Activated CD4-positive, CD25-positive, alpha-beta regulatory T cell treated with anti-CD3 and anti-CD28 coated beads, Interleukin-2, amount 50 U/mL, for 24 hours (primary cell): ENCODE measurements around the gene LRIG1.

Experiments used
- ATAC-seq, 2 donors: fragments of 150-1000 bp; cut with Tn5 transposase; one replicate each; pipeline ENCODE4 v1.10.0; 2021; ENCODE audit warnings: mild to moderate bottlenecking in 1 of 2, moderate library complexity in 1 of 2

The LRIG1 gene

DNA sequence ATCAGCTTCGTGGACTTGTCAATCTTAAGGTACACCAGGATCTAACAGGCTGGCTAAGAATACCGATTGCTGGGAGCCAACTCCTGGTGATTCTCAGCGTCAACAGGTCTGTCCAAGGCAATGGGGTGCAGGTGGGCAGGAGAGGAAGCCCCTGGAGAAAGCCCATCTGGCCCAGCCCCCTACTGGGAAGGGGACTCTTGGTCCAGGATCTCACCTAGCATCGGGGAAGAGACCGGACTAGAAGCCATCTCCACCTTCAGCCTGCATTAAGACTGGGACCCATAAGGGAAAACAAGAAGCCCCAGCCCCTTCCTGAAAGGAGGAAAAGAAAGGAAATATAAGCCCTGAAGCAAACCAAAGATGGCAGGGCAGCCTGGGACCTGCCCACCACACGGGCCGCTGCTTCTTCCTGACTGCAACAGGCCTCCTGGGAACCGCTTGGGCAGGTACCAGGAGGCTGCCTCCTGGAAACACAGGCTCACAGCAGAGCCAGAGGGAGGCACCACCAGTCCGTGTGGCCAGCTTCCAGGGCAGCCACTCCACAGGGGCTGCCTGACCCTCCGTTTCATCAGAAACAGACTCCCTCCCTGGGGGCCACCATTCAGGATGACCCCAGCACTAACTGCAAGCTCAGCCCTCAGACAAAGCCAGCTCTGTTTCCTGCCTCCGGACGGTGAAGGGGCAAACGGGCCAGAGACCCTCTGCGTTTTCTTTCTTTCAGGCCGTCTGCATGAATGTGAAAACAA, 100.2 kb downstream of the LRIG1 start:
- no peak for ATAC-seq

DNA sequence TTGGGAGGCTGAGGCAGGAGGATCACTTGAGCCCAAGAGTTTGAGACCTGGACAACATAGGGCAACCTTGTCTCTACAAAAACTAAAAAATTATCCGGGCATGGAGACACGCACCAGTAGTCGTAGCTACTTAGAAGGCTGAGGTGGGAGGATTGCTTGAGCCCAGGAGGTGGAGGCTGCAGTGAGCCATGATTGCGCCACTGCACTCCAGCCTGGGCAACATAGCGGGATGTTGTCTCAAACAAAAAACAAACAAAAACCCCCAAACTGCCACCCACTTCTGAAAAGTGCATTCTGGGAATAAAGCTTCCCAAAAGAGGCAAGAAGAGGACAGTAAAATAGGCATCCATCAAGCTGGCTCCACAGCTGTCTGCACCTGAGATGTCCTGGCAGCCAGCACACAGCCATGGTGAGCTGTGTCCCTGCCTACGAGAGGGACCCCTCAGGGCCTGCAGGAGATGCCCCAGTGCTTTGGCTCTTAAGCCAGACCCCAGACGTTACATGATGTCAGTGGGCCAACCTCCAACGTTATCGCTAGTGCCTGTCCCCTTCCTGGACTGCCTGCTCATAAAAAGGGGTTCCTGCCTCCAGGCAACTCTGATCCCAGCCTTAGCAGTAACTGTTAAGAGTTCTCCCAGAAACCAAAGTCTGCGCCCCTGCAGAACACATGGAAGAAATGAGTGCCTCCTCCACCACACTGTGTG, 101.1 kb downstream of the LRIG1 start:
- ATAC-seq: no peak

DNA sequence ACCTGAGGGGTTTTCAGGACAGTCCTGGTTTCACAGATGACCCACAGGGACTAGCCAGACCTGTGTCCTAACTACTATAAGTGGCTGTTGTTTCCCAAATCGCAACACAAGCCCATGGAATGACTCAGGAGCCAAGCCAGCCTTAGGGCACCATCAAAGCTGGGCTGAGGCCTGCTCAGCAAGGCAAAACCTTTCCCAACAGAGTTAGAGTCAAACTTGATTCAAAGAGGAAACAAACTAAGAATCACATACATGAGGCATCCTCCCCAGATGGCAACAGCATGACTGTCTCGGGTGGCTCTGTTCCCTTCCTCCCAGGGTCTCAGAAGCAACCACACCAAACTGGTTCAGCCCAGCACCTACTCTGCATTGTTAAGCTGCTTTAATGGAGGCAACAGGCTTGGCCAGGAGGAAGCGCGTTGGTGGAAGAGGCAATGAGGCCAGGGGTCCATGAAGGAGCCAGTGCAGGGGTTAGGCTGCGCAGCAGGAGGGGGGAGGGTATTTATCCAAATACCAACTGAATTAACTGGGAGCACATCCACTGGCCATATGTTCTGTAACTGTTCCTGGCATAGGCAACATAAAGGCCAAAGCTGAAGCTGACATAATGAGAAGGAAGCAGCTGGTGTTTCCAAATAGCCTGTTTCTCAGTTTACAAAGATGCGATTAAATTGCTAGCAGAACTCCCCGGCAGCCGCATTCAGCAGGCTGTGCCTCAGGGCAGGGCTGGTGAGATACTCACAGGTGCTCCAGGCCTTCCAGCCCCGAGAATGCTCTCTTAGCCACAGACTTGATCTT, 102.4 kb downstream of the LRIG1 start:
- ATAC-seq: no peak

DNA sequence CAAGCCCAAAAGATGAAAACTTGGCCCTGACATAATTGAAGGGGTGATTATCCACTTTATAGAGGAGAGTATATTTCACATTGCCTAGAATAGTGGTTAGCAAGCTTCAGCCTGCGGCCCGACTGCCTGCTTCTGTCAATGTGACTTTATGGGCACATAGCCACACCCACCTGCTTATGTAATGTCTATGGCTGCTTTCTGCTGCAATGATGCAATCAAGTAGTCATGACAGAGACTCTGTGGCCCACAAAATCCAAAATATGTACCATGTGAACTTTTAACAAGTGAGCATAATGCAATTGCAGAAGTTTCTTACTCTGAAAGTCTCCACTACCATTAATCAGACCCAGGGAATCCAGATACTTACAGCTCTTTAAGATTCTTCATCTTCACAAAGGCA, 103.1 kb downstream of the LRIG1 start:
- no peak for ATAC-seq

DNA sequence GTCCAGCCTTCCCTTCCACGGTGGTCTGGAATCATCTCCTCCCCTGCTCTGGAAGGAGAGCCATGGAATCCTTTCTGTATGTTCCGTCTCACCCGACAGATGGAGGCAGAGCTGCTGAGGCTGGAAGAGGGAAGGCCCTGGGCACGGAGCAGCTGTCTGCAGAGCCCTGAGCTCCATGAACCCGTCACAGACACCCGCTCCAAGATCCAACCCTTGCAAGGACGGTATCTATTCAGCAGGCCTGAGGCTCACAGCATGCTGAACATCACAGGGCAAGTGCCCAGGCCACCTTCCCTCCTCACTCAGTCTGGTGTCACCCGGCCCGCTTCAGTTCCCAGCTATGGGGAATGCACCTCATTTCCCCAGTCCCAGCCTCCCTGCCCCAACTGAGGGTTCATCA, 103.9 kb downstream of the LRIG1 start:
- no peak for ATAC-seq

DNA sequence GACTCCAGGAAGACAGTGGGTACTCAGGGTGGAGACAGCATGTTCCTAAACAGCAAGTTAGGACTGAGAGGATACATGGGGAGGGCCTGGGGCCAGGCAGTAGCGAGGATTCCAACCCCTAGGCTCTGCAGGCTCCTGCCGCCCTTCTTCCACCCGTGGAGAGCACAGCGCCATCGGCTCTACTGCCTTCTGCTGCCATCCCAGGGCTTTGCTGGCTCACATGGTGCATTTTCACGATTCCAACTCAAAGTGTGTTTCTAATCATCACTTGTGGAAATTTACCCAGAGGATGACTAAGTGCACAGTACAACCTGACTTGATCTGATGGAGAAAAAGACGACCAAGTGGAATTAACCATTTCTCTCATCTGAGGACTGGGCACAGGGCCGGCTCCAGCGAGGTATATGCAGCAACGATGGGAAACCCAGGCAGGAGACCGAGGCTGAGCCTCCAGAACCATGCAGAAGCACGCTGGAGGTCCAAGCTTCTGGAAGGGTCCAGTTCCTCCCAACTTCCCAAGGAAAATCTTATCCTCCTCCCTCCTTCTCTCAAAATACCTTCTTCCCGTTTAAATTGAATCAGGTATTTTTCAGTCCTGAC, 104.6 kb downstream of the LRIG1 start:
- ATAC-seq: no peak

DNA sequence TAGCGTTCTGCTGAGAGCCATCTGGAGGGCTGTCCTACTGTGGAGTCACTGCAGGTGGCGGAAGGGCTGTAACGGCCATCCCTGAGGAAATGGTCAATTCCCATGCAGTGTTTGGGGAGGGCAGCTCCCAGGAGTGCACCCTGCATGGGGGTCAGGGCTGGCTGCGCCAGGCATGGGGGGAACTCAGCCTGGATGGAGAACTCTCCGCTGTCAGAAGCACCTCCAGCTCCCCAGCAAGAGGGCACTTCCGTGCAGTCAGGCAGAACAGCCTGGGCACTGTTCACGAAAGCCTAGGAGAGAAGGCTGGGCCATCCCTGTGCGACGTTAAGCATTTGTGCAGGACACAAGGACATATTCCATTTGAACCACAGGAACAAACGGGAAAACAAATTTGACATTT, 105.2 kb downstream of the LRIG1 start:
- ATAC-seq: no peak

DNA sequence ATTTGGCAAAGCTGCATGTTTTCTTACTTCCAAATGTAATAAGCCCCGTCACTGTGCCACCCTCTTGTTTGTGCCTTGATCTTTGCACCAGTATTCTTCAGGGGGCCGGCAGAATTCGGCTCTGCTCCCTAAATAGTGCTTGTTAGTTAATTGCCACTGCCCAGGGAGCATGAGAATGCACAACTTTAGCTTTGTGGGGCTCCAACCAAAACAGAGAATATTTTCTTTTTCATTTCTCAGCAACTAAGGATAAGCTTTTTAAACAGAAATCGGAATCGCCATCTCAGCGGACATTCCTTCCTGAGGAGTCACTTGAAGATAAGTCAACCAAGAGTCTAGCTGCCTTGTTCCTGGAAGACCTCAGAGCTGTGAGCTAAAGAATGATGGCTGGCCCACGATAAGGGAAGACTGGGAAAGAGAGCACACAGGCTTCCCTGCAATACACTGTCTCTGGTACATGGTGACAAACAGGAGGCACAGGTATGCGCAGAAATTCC, 106.0 kb downstream of the LRIG1 start:
- ATAC-seq: no peak

DNA sequence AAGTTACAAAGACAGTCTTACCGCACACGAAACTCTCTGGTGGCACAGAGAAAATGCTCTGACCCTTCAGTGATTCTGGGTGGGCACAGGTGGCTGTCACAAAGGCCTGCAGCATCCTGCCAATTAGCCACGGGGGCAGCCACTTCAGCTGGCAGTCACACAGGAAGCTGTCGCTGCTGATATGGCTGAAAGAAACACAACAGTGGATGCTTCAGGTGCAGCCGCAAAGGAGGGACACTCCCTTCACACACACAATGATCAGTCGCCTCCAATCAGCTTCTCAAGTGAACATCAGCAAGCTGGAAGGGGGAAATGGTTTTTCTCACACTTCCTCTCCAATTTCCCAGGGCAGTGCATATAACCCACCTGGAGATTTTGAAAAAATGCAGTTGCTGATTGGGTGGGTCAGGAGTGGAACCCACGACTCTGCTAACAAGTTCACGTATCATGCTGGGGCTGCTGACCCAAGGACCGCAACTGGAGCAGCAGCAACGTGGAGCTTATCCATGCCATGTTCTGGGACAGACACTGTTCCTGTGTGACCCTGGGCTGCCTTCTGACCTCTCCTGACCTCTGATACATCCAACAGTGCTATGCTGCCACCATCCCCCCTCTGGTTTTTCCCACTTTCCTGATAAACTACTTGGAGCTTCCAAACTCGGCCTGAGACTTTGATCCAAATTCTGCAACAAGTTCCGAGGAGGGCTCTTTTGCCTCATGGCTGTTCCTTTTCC, 106.6 kb downstream of the LRIG1 start:
- ATAC-seq: peak; percentile 77 to 80

DNA sequence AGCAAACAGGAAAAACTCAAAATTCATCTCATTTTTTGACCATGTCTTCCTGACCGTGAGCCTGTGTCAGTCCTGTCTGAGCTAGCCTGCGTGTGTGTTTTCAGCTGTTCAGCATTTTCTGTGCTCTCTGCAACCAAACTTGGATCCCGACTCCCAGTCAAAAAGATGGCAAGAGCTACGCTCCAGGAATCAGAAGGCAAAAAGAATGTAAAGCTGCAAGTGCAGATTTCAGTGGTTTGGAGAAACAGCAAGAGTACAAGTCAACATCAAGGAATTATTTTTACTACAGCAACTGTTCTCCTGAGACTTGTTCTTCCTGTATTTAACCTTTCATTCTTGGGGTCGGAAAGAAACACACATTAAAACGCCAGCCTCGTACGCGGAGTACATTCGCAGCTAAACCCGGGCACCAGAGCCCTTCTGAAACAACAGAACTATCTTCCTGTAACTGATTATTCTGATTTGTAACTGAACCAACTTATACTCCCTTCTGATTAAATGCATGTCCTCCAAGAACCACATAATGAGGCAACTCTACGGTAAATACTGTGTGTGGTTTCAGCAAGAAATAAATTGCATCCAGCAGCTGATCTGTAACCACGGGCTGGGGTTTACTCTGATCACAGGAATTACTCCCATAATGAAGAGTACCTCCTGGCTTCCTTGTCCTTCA, 107.4 kb downstream of the LRIG1 start:
- peak; percentile 26 to 30 for ATAC-seq

DNA sequence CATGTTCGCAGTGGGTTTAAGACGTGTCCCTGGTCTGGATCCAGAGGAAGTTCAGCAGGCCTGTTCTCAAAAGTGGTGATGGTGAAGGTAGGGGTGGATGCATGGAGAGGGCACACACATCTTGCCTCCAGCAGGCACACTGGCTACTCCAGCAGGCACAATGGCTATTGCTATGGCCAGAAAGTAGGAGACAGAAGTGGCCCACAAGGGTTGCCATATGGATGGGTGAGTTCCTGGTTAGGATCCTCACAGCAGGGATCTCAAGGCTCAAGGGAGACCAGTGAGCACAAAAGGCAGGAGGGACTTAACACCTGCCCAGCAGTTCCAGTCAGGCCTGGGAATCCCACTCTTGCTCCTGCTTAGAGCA, 107.9 kb downstream of the LRIG1 start:
- ATAC-seq: no peak

DNA sequence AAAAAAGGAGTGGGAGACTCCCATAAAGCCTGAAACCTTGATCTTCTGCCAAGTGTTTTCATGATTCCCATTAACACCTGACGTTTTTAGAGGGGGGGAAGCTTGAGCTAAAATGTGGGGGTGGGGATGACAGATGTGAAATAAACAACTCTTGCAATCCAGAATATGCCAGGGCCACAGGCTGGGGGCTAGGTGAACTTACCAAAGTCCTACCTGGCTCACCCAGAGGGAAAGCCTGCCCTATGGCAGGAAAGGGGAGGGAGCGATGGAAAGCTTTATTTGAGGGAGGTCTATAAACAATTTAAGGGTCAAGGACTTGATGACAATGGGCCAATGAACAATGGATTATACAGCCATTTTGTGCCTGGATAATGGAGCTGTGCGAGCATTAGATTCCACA, 108.3 kb downstream of the LRIG1 start:
- ATAC-seq: no peak

DNA sequence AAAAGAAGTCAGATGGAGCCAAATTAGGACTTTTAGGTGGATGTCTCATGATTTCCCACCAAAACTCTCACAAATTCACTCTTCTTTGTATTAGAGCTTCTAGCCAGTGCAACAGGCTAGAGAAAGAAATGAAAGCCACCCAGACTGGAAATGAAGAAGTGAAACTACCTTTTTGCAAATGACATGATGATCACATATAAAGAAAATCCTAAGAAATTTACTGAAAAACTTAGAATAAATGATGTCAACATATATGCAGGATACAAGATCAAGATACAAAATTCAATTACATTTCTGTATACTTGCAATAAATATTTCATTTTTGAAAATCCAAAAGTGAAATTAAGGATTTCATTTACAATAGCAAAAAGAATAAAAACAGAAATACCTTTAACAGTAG, 110.8 kb downstream of the LRIG1 start:
- ATAC-seq: no peak

DNA sequence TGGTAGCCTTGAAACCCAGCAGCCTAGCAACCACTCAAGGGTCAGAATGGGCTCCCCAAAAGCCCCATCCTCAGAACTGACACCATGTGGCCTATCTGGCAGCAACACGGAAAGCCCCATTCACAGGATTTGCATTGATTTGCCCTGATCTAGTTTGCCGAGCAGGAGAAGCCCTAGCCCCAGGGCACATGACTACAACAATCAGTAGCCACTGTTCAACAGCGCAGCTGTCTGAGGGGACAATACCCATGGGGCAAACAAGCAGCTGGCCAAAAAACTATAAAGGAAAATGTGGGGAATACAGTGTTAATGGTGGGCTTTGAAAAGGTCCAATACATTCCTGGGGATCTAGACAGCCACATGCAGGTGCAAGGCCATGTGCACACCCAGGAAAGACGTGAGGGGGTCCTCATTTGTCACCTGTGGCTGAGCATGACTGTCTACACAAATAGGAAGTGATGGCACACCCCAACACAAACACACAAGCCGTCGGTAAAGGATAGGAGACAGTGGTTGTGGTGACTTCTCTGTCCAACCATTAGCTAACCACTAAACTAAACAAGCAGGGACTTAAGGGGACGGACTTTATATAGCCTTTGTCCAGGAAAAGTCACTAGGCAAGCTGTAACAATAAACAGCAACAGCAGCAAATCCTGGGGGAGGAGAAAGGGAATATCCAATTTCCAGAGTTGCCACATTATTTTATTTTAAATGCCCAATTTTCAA, 113.7 kb downstream of the LRIG1 start:
- no peak for ATAC-seq

DNA sequence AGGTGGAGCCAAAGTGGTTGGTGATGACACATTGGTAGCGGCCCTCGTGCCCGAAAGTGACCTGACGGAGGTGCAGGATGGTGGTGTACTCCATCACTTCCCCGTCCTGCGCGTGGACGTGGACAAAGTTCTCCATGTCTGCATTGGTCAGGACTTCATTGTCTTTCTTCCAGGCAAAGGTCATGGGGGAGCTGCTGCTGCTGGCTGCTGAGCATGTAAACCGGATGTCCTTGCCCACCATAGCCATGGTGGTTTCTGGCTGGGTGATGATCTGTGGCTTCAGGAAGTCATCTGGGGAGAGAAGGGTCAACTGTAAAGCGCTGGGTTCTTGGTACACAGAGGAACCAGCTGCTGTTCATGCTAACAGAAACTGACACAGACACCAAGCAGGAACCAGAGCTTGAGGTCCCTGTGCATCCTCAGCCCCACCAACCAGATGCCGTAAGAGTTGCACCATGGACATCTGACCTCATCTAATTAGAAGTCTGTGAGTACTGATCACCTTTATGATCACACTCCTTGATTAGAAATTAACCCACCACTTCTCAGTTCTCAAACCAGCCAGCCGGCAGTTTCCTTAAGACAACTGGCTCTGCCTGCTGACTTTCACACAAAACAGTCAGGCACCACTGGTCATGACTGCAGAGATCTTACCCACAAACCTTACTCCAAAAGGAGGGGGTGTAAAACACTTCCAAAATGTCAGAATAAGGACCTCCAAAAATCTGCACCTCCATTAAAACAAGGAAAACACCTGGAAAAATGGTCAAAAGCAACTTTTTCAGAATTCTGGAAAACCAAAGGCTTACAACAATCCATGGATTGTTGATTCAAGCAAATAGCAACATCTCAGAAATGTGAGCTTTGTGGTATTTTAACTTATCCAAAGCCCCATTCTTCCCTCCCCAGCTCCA, 114.6 kb downstream of the LRIG1 start:
- ATAC-seq: no peak

DNA sequence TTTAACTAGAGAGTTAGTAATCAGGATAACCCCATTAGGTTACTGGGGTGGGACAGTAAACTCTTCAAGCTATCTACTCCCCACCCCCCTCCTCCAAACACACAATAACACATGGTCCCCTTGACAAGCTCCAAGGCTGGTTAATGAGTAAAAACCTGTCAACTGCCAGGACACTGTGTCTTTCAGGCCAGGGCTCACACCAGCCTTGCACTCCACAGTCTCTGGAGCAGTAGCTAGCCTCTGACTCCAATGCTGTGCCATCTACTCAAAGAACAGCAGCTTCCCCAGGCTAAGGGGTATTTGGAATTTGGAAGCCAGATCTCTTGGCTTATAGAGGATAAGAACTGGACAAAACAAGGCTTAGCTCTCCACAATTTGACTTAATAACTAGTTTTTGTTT, 115.8 kb downstream of the LRIG1 start:
- no peak for ATAC-seq

DNA sequence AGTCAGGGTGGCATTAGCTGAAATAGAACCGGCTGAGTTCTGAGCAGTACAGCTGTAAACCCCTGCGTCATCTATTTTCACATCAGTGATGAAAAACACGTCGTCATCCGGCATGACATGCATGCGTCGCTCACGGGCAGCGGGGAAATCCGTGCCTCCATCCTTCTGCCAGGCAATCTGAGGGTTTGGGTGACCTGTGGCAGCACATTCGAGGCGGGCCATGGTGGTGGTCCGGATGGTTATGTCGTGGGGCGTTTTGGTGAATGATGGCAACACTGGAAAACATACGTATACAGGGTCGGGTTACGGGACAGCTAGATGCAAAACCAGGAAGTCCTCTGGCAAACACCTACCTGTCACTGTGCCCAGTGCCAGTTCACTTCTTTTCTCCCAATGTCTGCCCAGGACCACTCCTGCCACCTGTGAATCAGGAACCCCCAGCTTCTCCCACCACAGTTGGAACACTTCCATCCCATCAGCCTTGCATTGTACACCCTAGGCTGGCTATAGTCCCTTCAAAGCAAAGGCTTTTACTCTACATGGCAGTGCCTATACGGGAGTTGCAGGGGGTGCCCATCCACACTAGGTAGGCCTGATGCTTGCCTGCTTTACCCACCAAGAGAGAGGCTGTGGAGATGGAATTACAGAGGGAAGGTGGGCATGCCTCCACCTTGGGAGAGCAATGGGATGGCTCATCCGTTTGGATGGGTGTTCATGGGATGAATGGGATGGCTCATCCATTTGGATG, 116.7 kb downstream of the LRIG1 start:
- ATAC-seq: no peak

DNA sequence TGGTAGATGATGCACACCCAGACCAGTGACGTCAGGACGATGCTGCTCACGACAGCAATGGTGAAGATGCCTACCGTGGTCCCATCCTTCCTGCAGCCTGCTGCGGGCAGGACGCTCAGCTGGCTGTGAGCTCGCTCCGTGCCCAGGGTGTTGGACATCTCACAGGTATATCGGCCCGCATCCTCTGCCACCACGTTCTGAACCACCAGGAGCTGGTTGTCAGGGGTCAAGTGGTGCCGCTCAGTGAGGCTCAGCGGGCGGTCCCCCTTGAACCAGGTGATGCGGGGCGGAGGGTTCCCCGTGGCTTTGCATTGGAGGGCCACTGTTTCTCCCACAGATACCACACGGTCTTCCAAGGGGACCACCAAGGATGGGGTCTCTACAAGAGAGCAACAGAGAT, 117.8 kb downstream of the LRIG1 start:
- ATAC-seq: no peak

DNA sequence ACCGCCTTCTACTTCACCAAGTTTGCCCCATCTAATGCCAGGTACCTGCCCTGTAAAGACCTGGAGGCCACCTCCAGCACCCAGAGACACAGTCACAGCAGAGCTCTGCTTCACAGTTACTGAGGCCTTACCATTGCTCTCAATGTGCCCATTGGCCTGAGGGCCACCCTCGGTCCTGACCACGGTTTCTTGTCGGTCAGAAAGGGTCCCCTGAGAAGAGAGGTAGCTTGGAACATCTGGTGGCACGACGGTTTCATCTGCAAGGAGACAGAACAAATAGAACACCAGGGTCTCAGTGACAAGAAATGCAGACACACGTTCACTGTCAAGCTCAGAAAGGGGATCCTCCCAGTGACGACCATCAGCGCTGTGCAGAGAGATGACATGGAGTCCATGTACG, 118.7 kb downstream of the LRIG1 start:
- no peak for ATAC-seq
